Measurements from ENCODE around the gene MCAM. TPM values are rescaled to one million over a fixed set of nuclear protein-coding genes. Genes with fewer than 3 reads are reported as not detected.

The MCAM gene
- total RNA-seq, 1 donor from 2014 or later = 67.1 TPM

DNA sequence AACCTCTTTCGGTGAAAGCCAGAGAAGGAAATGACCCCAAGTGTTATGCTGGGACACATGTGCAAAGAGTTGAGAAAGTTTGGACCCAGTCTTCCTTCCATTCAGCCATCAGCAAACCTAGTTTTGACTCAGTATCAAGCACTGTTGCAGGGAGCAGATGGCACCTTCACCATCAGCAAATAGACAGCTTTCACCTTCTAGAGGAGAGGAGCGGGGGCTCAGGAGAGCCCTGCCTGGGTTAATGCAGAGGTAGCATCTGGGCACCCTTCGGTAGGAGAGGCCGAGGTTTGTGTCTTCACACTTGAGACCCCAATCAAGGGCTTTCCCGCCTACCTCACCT, 45.8 kb upstream of the MCAM start:
- H3K36me3 ChIP-seq = no peaks in the 10 kb centered on the region
- peaks cover 36% of the 10 kb centered on the region for H3K4me1 ChIP-seq
- peak overlapping the region; percentile 51 for H3K4me3 ChIP-seq
- no peak for DNase-seq
- H3K9me3 ChIP-seq = no peaks in the 10 kb centered on the region
- H3K27ac ChIP-seq = no peak overlapping the region
- H3K27me3 ChIP-seq (ENCODE audit: low read depth) = peaks cover 21% of the 10 kb centered on the region
- no peak for ATAC-seq
- intact Hi-C loops (cut with DNase I) = no loop called here
- TF ChIP-seq, protein P1, sequence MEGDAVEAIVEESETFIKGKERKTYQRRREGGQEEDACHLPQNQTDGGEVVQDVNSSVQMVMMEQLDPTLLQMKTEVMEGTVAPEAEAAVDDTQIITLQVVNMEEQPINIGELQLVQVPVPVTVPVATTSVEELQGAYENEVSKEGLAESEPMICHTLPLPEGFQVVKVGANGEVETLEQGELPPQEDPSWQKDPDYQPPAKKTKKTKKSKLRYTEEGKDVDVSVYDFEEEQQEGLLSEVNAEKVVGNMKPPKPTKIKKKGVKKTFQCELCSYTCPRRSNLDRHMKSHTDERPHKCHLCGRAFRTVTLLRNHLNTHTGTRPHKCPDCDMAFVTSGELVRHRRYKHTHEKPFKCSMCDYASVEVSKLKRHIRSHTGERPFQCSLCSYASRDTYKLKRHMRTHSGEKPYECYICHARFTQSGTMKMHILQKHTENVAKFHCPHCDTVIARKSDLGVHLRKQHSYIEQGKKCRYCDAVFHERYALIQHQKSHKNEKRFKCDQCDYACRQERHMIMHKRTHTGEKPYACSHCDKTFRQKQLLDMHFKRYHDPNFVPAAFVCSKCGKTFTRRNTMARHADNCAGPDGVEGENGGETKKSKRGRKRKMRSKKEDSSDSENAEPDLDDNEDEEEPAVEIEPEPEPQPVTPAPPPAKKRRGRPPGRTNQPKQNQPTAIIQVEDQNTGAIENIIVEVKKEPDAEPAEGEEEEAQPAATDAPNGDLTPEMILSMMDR (IDR thresholded peaks at IDR 0.05) = no peak

DNA sequence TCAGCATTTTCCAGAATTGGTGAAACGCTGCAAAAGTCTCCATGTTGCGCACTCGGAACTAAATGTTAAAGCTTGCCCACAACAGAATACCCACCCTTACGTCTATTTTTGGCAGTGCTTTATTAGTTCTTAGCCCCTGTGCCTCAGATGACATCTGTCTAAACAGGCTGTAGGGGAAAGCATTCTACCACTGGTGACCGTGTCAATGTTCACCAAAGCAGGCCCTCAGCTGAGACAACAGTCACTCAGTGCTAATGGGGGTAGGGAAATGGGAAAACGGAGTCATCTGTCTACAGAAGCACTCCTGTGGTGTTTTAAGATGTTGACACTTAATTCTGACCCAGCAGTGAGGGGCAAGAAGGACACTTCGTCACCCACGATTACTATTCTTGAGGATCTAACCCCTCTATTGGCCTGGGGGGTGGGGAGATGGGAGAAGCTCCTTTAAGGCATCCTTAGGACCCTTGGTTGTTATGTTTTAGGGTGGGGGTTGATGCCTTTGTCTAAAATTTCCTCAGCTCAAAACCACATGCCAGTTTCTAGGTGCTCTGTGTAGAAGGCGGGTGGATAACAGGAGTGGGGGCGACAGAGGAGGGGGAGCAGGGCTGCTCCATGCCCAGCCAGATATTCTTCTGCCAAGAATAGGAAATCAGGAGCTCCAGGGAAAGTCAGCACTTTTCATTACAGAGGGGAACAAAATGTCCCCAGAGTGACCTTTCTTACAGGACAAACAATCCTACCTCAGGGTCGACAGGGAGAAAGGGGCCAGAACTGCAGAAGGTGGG, 45.2 kb upstream of the MCAM start:
- H3K4me1 ChIP-seq = peaks cover 33% of the 10 kb centered on the region
- ATAC-seq (no peak), DNase-seq (no peak)
- intact Hi-C loops (cut with DNase I) = no loop called here
- no peak overlapping the region for H3K27ac ChIP-seq
- TF ChIP-seq, protein P1 (IDR thresholded peaks at IDR 0.05) = no peak
- H3K9me3 ChIP-seq = no peaks in the 10 kb centered on the region
- peak overlapping the region; percentile 51 for H3K4me3 ChIP-seq
- peaks cover 21% of the 10 kb centered on the region for H3K27me3 ChIP-seq (ENCODE audit: low read depth)
- H3K36me3 ChIP-seq = no peaks in the 10 kb centered on the region

DNA sequence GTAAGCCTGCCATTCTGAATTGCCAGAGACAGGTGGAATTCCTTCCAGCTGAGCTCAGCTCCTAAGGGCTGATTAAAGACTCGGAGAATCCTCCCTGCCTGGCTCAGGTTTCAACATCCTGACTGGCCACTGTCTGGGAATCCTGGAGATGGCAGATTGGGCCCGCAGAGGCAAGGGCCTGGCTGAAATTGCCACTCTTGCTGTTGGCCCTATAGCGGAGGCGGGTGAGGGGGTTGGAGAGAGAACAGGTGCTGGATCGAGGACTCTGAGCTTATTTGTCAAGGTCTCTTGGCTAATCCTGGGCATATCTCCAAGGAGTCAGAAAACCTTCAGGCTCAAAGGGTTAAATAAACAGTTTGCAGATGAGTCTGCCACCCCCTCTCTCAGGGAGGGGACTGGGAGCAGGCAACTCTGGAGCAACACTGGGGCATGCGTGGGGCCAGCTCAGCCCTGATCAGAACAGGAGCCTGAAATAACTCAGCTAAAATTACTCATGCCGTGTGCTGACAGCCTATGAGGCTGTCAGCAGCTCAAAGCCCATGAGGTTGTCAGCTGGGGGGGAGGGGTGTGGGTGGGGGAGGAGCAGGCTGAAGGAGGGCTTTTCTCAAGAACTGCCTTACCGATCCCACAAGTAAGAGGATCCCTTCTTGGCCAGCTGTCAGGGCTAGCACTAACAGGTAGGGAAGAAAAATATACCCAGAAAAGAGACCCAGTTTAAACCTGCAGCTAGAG, 44.3 kb upstream of the MCAM start:
- Histone ChIP-seq H3K4me3 (no peak overlapping the region), H3K4me1 (peaks cover 37% of the 10 kb centered on the region), H3K27me3 (ENCODE audit: low read depth) (peaks cover 21% of the 10 kb centered on the region), H3K9me3 (no peaks in the 10 kb centered on the region), H3K36me3 (no peaks in the 10 kb centered on the region), H3K27ac (peak overlapping the region; percentile 60)
- peak; percentile 77 to 82 for ATAC-seq
- intact Hi-C loops (cut with DNase I) = no loop called here
- peak; percentile 37 for DNase-seq
- TF ChIP-seq, protein P1 (IDR thresholded peaks at IDR 0.05) = no peak

DNA sequence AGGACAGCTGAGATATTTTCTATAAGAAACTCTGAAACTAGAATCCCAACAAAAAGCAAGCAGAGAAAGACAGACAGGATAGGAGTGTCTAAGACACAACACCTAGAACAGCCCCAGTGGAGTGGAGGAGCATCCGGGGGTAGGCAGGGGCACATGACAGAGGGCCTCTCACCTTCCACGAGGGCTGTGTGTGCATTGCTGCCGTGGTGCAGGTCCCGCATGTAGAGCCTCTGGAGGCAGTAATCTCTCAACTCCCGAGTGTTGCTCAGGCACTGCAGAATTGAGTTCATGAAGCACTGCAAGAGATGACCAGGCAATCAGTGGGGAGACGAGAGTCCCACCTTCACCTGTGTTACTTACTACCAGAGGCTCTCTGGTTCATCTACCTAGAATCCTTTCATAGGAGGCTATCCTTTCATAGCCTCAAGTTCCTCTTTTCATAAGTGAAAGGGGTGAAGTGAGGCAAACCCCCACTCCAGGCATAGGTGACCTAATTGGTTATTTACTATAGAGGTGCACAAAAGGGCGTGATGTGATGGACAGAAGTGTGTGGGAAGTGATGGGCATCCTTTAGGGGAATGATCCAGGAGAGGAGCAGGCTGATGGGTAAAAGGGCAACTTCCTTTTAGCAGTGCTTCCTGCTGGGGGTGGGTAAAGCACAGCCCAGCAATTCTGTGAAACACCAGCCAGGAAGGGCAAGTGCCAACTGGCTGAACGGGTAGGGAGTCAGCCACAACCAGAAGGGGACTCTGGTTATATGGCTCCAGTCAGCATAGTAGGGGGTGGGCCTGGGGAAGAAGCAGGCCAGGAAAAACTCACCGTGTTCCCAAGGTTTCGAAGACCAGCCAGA, 42.7 kb upstream of the MCAM start:
- intact Hi-C loops (cut with DNase I) = no loop called here
- Histone ChIP-seq H3K4me1 (peaks cover 42% of the 10 kb centered on the region), H3K4me3 (no peak overlapping the region), H3K36me3 (no peaks in the 10 kb centered on the region), H3K27ac (no peak overlapping the region), H3K9me3 (no peaks in the 10 kb centered on the region), H3K27me3 (ENCODE audit: low read depth) (peaks cover 12% of the 10 kb centered on the region)
- TF ChIP-seq, protein P1 (IDR thresholded peaks at IDR 0.05) = no peak
- no peak for ATAC-seq
- DNase-seq = no peak

DNA sequence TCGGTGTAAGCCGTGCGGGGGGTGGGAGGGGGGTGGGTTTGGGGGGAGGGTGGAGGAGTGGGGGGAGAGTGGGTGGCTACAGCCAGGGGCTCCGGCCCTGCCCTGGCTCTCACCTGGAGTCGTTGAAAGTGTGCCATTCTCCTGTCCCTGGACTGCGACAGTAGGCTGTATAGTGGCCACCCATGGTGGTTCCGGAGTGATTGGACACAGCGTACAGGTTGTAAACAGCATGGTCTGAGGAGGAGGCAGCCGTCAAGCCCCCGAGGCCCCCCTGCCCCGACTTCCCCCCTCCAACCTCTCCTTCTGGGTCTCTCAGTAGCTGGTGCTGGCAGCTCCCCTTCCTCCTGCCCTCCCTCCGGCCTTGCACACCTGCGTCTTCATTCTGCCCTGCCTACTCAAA, 40.1 kb upstream of the MCAM start:
- DNase-seq = no peak
- Histone ChIP-seq H3K4me3 (peak overlapping the region; percentile 60), H3K9me3 (no peaks in the 10 kb centered on the region), H3K27me3 (ENCODE audit: low read depth) (no peaks in the 10 kb centered on the region), H3K36me3 (no peaks in the 10 kb centered on the region), H3K4me1 (peaks cover 28% of the 10 kb centered on the region), H3K27ac (peak overlapping the region; percentile 79)
- TF ChIP-seq, protein P1 (IDR thresholded peaks at IDR 0.05) = no peak
- no peak for ATAC-seq
- intact Hi-C loops (cut with DNase I) = no loop called here

All from lower lobe of right lung (tissue), 2 donors.